ENCODE results near the gene SLCO2B1. TPM values are rescaled to one million over a fixed set of nuclear protein-coding genes. Genes with fewer than 3 reads are reported as not detected.

SLCO2B1 gene
- total RNA-seq, 1 donor from 2014 or later, result 7.8 TPM

Other genes with a start within 250 kb of the SLCO2B1 start
- gene XRRA1, start 202.0 kb upstream of the SLCO2B1 start, total RNA-seq, result 8.2 and 16.8 TPM in 2 replicates
- 18.6 and 20.4 TPM in 2 replicates for gene SPCS2, start 201.8 kb upstream of the SLCO2B1 start, total RNA-seq
- 7.0 and 8.3 TPM in 2 replicates for gene NEU3, start 162.2 kb upstream of the SLCO2B1 start, total RNA-seq
- gene OR2AT4, start 54.2 kb upstream of the SLCO2B1 start, total RNA-seq, result not detected in 2 replicates
- 0.17 TPM in 1 of 2 replicates, not detected in the other for gene TPBGL, start 89.7 kb downstream of the SLCO2B1 start, total RNA-seq
- gene ARRB1, start 200.6 kb downstream of the SLCO2B1 start, total RNA-seq, result 223 and 280 TPM in 2 replicates
- gene RPS3, start 248.4 kb downstream of the SLCO2B1 start, total RNA-seq, result 2,018 and 2,797 TPM in 2 replicates